ENCODE measurements around the gene RBPJ.

DNA sequence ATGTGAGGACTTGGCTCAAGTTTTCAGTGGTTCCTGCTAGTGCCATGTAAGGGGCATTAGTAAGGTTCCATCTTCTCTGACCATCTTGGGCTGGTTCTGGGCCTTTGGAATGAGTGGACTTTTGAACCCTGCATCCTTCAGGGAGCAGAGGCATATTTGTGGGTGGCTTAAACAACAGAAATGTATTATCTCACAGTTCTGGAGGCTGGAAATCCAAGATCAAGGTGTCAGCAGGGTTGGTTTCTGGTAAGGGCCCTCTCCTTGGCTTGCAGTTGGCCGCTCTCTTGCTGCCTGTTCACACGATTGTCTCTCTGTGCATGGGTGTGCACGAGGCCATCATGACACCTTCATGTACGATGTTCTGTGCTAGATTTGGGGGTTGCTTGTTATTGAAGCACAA is 148.2 kb downstream of the RBPJ start:
- TF ChIP-seq CTCF (conservative IDR thresholded peaks at IDR 0.05) (no peak), EZH2 (IDR thresholded peaks at IDR 0.05; ENCODE audit: low read depth) (no peak)
